Neural crest cell (in vitro differentiated cells): ENCODE data around the gene FAHD1. TPM values are rescaled to one million over a fixed set of nuclear protein-coding genes. Genes with fewer than 3 reads are reported as not detected.
A peak's percentile ranks its signal among the peaks of the same experiment; 100 is the strongest.

Source experiments
- DNase-seq: peaks from one replicate; pipeline ENCODE4 v3.0.0; 2021; ENCODE audit warnings: low read depth, mixed read lengths, low spot score
- H3K27ac Mint-ChIP-seq: one replicate; pipeline ENCODE4 v1.8.0; 2021; ENCODE audit warnings: mild to moderate bottlenecking, mixed read lengths; ENCODE audit not compliant: unreplicated experiment
- H3K27me3 Mint-ChIP-seq: 2 replicates; pipeline ENCODE4 v1.8.0; 2021; ENCODE audit warnings: low read depth, mild to moderate bottlenecking, mixed read lengths
- H3K36me3 Mint-ChIP-seq: 2 replicates; pipeline ENCODE4 v1.8.0; 2021; ENCODE audit warnings: low read depth, mild to moderate bottlenecking, mixed read lengths
- H3K4me1 Mint-ChIP-seq: 2 replicates; pipeline ENCODE4 v1.8.0; 2021; ENCODE audit warnings: mixed read lengths
- H3K4me3 Mint-ChIP-seq: one replicate; pipeline ENCODE4 v1.8.0; 2021; ENCODE audit warnings: mild to moderate bottlenecking, mixed read lengths
- H3K9me3 Mint-ChIP-seq: 2 replicates; pipeline ENCODE4 v1.8.0; 2021; ENCODE audit warnings: mixed read lengths
- total RNA-seq: library from RNA; stranded (reverse); gene quantifications from 2 replicates; pipeline ENCODE4 v1.2.1, GENCODE V29; 2021
- TF ChIP-seq, protein P1 (sequence below): fragments of 200-600 bp; sonication (generic); conservative IDR thresholded peaks from 2 replicates; pipeline ENCODE4 v1.5.0; 2021; ENCODE audit warnings: antibody characterized with exemption, mild to moderate bottlenecking

The FAHD1 gene
- total RNA-seq, 1 donor from 2014 or later = 27.2 TPM

DNA sequence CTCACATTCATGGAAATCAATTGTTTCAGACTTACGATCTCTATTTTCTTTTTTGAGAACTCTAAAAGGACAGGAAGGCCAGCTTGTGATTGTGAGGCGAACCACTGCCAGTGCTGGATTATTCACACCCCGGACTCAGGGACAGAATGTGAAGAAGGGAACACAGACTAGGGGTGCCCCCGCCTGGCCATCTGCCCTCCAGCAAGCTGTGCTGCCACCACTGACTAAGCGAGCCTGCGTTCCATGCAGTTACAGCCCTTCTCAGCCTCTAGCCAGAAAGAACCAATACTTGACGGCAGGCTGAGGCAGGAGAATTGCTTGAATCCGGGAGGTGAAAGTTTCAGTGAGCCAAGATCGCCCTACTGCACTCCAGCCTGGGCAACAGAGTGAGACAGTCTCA, 3.2 kb upstream of the FAHD1 start:
- Mint-ChIP-seq H3K4me3 (peak overlapping the region; percentile 85), H3K27me3 (no peaks in the 10 kb centered on the region), H3K4me1 (peaks cover 32% of the 10 kb centered on the region), H3K36me3 (no peaks in the 10 kb centered on the region), H3K27ac (no peak overlapping the region), H3K9me3 (no peaks in the 10 kb centered on the region)
- DNase-seq = no peak
- TF ChIP-seq, protein P1, sequence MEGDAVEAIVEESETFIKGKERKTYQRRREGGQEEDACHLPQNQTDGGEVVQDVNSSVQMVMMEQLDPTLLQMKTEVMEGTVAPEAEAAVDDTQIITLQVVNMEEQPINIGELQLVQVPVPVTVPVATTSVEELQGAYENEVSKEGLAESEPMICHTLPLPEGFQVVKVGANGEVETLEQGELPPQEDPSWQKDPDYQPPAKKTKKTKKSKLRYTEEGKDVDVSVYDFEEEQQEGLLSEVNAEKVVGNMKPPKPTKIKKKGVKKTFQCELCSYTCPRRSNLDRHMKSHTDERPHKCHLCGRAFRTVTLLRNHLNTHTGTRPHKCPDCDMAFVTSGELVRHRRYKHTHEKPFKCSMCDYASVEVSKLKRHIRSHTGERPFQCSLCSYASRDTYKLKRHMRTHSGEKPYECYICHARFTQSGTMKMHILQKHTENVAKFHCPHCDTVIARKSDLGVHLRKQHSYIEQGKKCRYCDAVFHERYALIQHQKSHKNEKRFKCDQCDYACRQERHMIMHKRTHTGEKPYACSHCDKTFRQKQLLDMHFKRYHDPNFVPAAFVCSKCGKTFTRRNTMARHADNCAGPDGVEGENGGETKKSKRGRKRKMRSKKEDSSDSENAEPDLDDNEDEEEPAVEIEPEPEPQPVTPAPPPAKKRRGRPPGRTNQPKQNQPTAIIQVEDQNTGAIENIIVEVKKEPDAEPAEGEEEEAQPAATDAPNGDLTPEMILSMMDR = no peak

DNA sequence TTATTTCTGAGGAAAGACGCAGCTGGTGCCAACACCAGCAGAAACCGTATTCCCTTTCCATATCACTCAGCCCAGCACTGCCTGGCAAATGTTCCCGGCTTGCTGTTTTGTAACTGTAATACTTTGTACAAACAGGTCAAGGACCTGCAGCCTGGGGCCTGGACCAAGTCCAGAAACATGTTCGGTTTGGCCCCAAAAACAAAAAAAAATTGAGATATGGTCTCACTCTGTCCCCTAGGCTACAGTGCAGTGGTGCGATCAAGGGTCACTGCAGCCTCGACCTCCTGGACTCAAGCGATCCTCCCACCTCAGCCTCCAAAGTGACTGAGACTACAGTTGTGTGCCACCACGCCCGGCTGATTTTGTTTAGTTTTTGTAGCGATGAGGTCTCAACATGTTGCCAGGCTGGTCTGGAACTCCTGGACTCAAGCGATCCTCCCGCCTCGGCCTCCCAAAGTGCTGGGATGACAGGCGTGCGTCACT, 1.6 kb upstream of the FAHD1 start:
- Mint-ChIP-seq H3K36me3 (peaks cover 3% of the 10 kb centered on the region), H3K9me3 (no peaks in the 10 kb centered on the region), H3K27ac (no peak overlapping the region), H3K27me3 (no peaks in the 10 kb centered on the region), H3K4me1 (peaks cover 37% of the 10 kb centered on the region), H3K4me3 (peak overlapping the region; percentile 80)
- TF ChIP-seq, protein P1 = no peak
- DNase-seq = no peak

DNA sequence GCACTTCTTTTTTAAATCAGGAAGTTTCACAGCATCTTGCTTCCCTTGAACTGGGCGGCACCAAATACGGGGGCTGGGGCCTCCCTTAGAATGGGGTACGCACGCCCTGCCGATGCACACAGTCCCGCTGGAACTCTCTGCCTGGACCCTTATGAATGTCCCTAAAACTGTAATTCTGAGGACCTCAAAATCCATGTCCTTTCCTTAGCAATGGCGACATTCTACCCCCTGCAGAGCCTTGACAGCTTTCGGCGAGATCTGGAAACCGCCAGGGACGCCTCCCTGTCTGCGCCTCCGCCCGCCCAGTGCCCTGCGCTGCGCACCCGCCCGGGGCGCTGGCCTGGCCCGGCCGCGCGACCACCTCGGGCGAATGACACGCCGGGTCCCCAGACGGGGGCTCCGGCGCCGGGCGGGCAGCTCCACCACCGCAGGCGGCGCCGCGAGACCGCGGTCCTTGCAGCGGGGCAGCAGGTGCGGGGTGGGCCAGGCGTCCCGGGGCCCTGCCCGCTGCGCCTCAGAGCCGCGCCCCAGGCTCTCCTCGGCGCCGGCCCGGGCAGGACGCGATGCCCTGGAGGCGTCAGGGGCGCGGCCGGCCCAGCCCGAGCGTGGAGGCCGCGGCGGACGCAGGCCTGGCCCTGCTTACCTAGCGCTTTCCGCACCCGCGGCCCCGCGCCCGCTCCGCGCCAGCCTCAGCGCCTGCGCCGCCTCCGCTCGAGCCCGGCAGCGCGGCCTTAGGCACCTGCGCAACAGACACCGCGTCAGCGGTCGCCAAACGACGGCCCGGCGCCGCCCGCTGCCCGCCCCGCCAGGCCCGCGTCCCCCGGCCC, 929 bp upstream of the FAHD1 start:
- DNase-seq = peak; percentile 21
- Mint-ChIP-seq H3K4me3 (peak overlapping the region; percentile 80), H3K27ac (no peak overlapping the region), H3K27me3 (no peaks in the 10 kb centered on the region), H3K4me1 (peaks cover 37% of the 10 kb centered on the region), H3K9me3 (no peaks in the 10 kb centered on the region), H3K36me3 (peaks cover 3% of the 10 kb centered on the region)
- TF ChIP-seq, protein P1 = no peak

DNA sequence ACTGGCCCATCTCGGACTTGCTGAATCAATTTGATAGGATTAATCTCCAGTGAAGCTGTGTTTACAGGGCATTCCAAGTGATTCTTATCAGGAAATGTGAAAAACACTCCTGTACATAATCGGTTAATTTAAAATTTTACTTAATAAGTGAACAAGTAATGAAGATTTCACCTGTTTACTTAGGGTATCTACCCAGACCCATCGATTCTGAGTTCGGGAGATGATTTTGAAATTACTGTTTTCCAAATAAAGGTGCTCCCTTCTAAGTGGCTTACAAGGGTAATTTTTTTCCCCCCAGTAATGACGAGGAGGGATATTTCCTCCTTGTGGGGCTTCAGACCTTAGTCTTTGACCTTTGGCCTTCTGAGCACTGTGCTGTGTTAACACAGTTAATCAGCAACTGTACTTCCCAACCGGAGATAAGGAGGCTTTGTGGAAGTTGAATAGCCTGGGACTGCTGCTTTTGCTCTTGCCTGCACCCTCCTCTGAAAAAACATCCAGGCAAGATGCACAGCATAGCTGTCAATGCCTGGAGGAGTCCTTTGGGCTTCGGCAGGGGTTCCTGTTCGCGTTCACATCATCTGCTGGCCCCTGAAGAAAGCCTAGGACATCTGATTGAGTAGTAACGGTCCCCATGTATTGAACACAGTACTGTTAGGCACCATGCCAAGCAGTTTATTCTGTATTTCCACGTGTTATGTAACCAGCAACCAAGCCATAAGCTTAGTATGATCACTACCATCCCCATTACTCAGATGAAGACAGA, 1.8 kb downstream of the FAHD1 start:
- Mint-ChIP-seq H3K27me3 (no peaks in the 10 kb centered on the region), H3K4me1 (peaks cover 35% of the 10 kb centered on the region), H3K4me3 (peak overlapping the region; percentile 81), H3K9me3 (no peaks in the 10 kb centered on the region), H3K36me3 (peaks cover 3% of the 10 kb centered on the region), H3K27ac (no peak overlapping the region)
- DNase-seq = no peak
- TF ChIP-seq, protein P1 = no peak

DNA sequence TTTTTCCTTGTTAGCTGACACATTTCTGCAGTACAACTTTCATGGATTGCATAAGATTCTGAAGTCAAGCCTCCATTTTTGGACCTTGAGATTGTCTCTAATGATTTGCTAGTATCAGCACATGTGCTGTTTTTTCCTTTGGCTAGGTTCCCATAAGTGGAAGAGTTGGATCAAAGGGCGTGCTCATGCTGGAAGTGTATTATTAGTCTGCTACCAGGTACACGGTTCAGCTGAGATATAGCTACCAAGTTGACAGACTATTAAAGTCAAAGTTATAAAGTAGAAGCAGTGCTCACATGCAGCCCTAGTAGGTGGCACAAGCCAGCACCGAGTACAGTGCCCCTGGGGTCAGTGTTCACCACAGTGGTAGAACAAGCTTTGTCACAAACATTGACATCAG, 3.2 kb downstream of the FAHD1 start:
- no peak for DNase-seq
- TF ChIP-seq, protein P1 = no peak
- H3K27me3 Mint-ChIP-seq = no peaks in the 10 kb centered on the region
- H3K4me3 Mint-ChIP-seq = peak overlapping the region; percentile 47
- H3K9me3 Mint-ChIP-seq = no peaks in the 10 kb centered on the region
- peaks cover 27% of the 10 kb centered on the region for H3K4me1 Mint-ChIP-seq
- peaks cover 3% of the 10 kb centered on the region for H3K36me3 Mint-ChIP-seq
- H3K27ac Mint-ChIP-seq = no peak overlapping the region
